ENCODE results near the gene DNAJC4. TPM values are rescaled to one million over a fixed set of nuclear protein-coding genes. Genes with fewer than 3 reads are reported as not detected.

The DNAJC4 gene
- total and polyA plus RNA-seq, 9 of the 15 experiments (the other 6 are each of a cell fraction or from before 2014, with no cell fraction given) = 4.0 to 32.6 (median 19.9) TPM

- TF ChIP-seq USF2 (CRISPR knock-in tag; IDR thresholded peaks at IDR 0.05) (no peak), FOXK1 (CRISPR knock-in tag; IDR thresholded peaks at IDR 0.05; ENCODE audit: borderline replicate concordance) (peak; percentile 18; the same call in 1 of the 2 replicates), ETV6 (IDR thresholded peaks at IDR 0.05; ENCODE audit: borderline replicate concordance in 1 of 2, low read depth in 2 of 2, low read length in 1 of 2) (peak; percentile 55 to 67; a peak in 3 of 4 replicates), ETV6 (CRISPR knock-in tag; IDR thresholded peaks at IDR 0.05; ENCODE audit: borderline replicate concordance) (no peak), BHLHE40 (IDR thresholded peaks at IDR 0.05; ENCODE audit: low read length) (peak; percentile 98), ELK3 (CRISPR knock-in tag; IDR thresholded peaks at IDR 0.05) (0 out of 2 replicates have a peak, but pooled peaks have one; percentile 9), PHF20 (IDR thresholded peaks at IDR 0.05; ENCODE audit: partially characterized antibody) (peak; percentile 52), TRIM28 (IDR thresholded peaks at IDR 0.05) (peak; percentile 43; the same call in 1 of the 2 replicates), ELF1 (tag; IDR thresholded peaks at IDR 0.05) (peak; percentile 76), THAP7 (CRISPR knock-in tag; IDR thresholded peaks at IDR 0.05) (peak; percentile 68; the same call in 1 of the 2 replicates), HCFC1 (IDR thresholded peaks at IDR 0.05; ENCODE audit: low read depth, low read length) (peak; percentile 66), ZZZ3 (IDR thresholded peaks at IDR 0.05) (no peak), ARID1B (IDR thresholded peaks at IDR 0.05) (no peak; the same call in 1 of the 2 replicates), SOX6 (IDR thresholded peaks at IDR 0.05) (peak; percentile 49), HMGN3 (IDR thresholded peaks at IDR 0.05; ENCODE audit: borderline replicate concordance, extremely low read depth, insufficient read length, low read depth, low read length) (peak; percentile 90), DACH1 (IDR thresholded peaks at IDR 0.05; ENCODE audit: partially characterized antibody) (no peak), CTBP1 (IDR thresholded peaks at IDR 0.05; ENCODE audit: borderline replicate concordance) (peak; percentile 34; the same call in 1 of the 2 replicates), NR1H2 (CRISPR knock-in tag; IDR thresholded peaks at IDR 0.05) (peak; percentile 97), MAZ (CRISPR knock-in tag; conservative IDR thresholded peaks at IDR 0.05 in 1 of 2, IDR thresholded peaks at IDR 0.05 in 1 of 2) (peak in 1 of 2 experiments; percentile 11; a peak in 2 of 4 replicates), HMBOX1 (IDR thresholded peaks at IDR 0.05) (no peak), PTBP1 (IDR thresholded peaks at IDR 0.05; ENCODE audit: low read depth, low read length) (0 out of 2 replicates have a peak, but pooled peaks have one; percentile 42), CREM (IDR thresholded peaks at IDR 0.05; ENCODE audit: low read depth) (peak; percentile 97)
- TF ChIP-seq, protein P1, sequence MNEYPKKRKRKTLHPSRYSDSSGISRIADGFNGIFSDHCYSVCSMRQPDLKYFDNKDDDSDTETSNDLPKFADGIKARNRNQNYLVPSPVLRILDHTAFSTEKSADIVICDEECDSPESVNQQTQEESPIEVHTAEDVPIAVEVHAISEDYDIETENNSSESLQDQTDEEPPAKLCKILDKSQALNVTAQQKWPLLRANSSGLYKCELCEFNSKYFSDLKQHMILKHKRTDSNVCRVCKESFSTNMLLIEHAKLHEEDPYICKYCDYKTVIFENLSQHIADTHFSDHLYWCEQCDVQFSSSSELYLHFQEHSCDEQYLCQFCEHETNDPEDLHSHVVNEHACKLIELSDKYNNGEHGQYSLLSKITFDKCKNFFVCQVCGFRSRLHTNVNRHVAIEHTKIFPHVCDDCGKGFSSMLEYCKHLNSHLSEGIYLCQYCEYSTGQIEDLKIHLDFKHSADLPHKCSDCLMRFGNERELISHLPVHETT (CRISPR knock-in tag; conservative IDR thresholded peaks at IDR 0.05 in 1 of 2, IDR thresholded peaks at IDR 0.05 in 1 of 2) = peak in 1 of 2 experiments; percentile 97; a peak in 2 of 4 replicates
These were observed 10.3 kb downstream of the DNAJC4 start, which contains the start of gene FKBP2 (continued) for GRCh38 chr11:64240435-64241240.
